ENCODE data around the gene EPHA6. TPM values are rescaled to one million over a fixed set of nuclear protein-coding genes. Genes with fewer than 3 reads are reported as not detected.

The EPHA6 gene
- total RNA-seq, 1 donor from 2014 or later: 16.5 TPM

GRCh38 chr3:97359977-97360376, 545.6 kb downstream of the EPHA6 start:
- no peak overlapping the region for H3K4me3 Mint-ChIP-seq (ENCODE audit: low read depth)
- no peak overlapping the region for H3K27ac Mint-ChIP-seq
- DNase-seq (ENCODE audit: low spot score, unreplicated experiment): no peak
- peaks cover 4% of the 10 kb centered on the region for H3K9me3 Mint-ChIP-seq (ENCODE audit: low read depth)
- H3K27me3 Mint-ChIP-seq: no peaks in the 10 kb centered on the region
- H3K4me1 Mint-ChIP-seq (ENCODE audit: low read depth): no peaks in the 10 kb centered on the region
- no peak for TF ChIP-seq CTCF (IDR thresholded peaks at IDR 0.05; ENCODE audit: unreplicated experiment)
- H3K36me3 Mint-ChIP-seq (ENCODE audit: insufficient read depth): no peaks in the 10 kb centered on the region

- no peaks in the 10 kb centered on the region for H3K36me3 Mint-ChIP-seq (ENCODE audit: insufficient read depth)
- DNase-seq (ENCODE audit: low spot score, unreplicated experiment): no peak
- H3K27ac Mint-ChIP-seq: no peak overlapping the region
- no peak overlapping the region for H3K4me3 Mint-ChIP-seq (ENCODE audit: low read depth)
- TF ChIP-seq CTCF (IDR thresholded peaks at IDR 0.05; ENCODE audit: unreplicated experiment): no peak
- no peaks in the 10 kb centered on the region for H3K27me3 Mint-ChIP-seq
- no peaks in the 10 kb centered on the region for H3K4me1 Mint-ChIP-seq (ENCODE audit: low read depth)
- H3K9me3 Mint-ChIP-seq (ENCODE audit: low read depth): peaks cover 4% of the 10 kb centered on the region
These were observed 546.4 kb downstream of the EPHA6 start for GRCh38 chr3:97360804-97361203.

- no peak overlapping the region for H3K4me3 Mint-ChIP-seq (ENCODE audit: low read depth)
- no peak for DNase-seq (ENCODE audit: low spot score, unreplicated experiment)
- no peak for TF ChIP-seq CTCF (IDR thresholded peaks at IDR 0.05; ENCODE audit: unreplicated experiment)
- H3K36me3 Mint-ChIP-seq (ENCODE audit: insufficient read depth): peaks cover 4% of the 10 kb centered on the region
- H3K27me3 Mint-ChIP-seq: no peaks in the 10 kb centered on the region
- H3K27ac Mint-ChIP-seq: no peak overlapping the region
- H3K4me1 Mint-ChIP-seq (ENCODE audit: low read depth): no peaks in the 10 kb centered on the region
- H3K9me3 Mint-ChIP-seq (ENCODE audit: low read depth): peaks cover 13% of the 10 kb centered on the region
These were observed 570.2 kb downstream of the EPHA6 start for GRCh38 chr3:97384583-97384982.

- Mint-ChIP-seq H3K36me3 (ENCODE audit: insufficient read depth) (peaks cover 4% of the 10 kb centered on the region), H3K4me3 (ENCODE audit: low read depth) (no peak overlapping the region), H3K27me3 (no peaks in the 10 kb centered on the region), H3K4me1 (ENCODE audit: low read depth) (no peaks in the 10 kb centered on the region), H3K27ac (no peak overlapping the region), H3K9me3 (ENCODE audit: low read depth) (peaks cover 13% of the 10 kb centered on the region)
- no peak for TF ChIP-seq CTCF (IDR thresholded peaks at IDR 0.05; ENCODE audit: unreplicated experiment)
- DNase-seq (ENCODE audit: low spot score, unreplicated experiment): no peak
These were observed 574.4 kb downstream of the EPHA6 start for GRCh38 chr3:97388774-97389173.

- Mint-ChIP-seq H3K9me3 (ENCODE audit: low read depth) (peaks cover 13% of the 10 kb centered on the region), H3K36me3 (ENCODE audit: insufficient read depth) (peaks cover 4% of the 10 kb centered on the region), H3K4me3 (ENCODE audit: low read depth) (no peak overlapping the region)
These were observed 575.5 kb downstream of the EPHA6 start for GRCh38 chr3:97389936-97390335.

More at GRCh38 chr3:97389936-97390335, 575.5 kb downstream of the EPHA6 start:
- no peak for TF ChIP-seq CTCF (IDR thresholded peaks at IDR 0.05; ENCODE audit: unreplicated experiment)
- Mint-ChIP-seq H3K4me1 (ENCODE audit: low read depth) (no peaks in the 10 kb centered on the region), H3K27ac (no peak overlapping the region), H3K27me3 (no peaks in the 10 kb centered on the region)
- DNase-seq (ENCODE audit: low spot score, unreplicated experiment): no peak

All from progenitor cell of endocrine pancreas (in vitro differentiated cells).